Neutrophil (primary cell): Measurements from ENCODE around the gene ACOXL.
"Not testable (repeated sequence)": the region's sequence is repeated elsewhere in the genome, so short reads cannot be mapped to it uniquely, and the experiment has no call there.

Experiments used
- H3K27ac ChIP-seq: fragments of 200-600 bp; sonication (generic); 2 replicates; pipeline ENCODE4 v1.5.1; 2016; ENCODE audit warnings: mild to moderate bottlenecking, moderate library complexity
- H3K27me3 ChIP-seq: fragments of 200-600 bp; sonication (generic); 2 replicates; pipeline ENCODE4 v1.6.0; 2016; ENCODE audit warnings: mild to moderate bottlenecking
- H3K36me3 ChIP-seq: fragments of 200-600 bp; sonication (generic); 2 replicates; pipeline ENCODE4 v1.5.1; 2017
- H3K4me1 ChIP-seq, 2 experiments: fragments of 200-600 bp in 1 of 2; sonication (generic) in 1 of 2; 1 replicate in 1 of 2; 2 replicates in 1 of 2; pipeline versions ENCODE4 v1.5.1 to v1.6.1; 2013 to 2016; ENCODE audit warnings: low read depth in 1 of 2, low read length in 1 of 2, mild to moderate bottlenecking in 1 of 2, moderate library complexity in 1 of 2; ENCODE audit not compliant: control insufficient read depth in 1 of 2, insufficient read depth in 1 of 2
- H3K4me3 ChIP-seq, 2 experiments: fragments of 200-600 bp in 1 of 2; sonication (generic) in 1 of 2; 1 replicate in 1 of 2; 2 replicates in 1 of 2; pipeline ENCODE4 v1.5.1; 2013 to 2016; ENCODE audit warnings: low read depth in 1 of 2, low read length in 1 of 2, mild to moderate bottlenecking in 1 of 2, moderate library complexity in 1 of 2
- H3K9me3 ChIP-seq: fragments of 200-600 bp; sonication (generic); 2 replicates; pipeline ENCODE4 v1.5.1; 2016
- CTCF ChIP-seq: fragments of 200-600 bp; sonication (generic); IDR thresholded peaks from 2 replicates; pipeline ENCODE4 v1.5.1; 2016; ENCODE audit warnings: antibody characterized with exemption

ACOXL gene

GRCh38 chr2:110732422-110733413 is at the start of gene ACOXL:
TSS of gene ACOXL (plus strand) at chr2:110732573. CDS start at chr2:110768390, 35,817 bp downstream.
- TF ChIP-seq CTCF = no peak

GRCh38 chr2:110682872-110683271 is 49.5 kb upstream of the ACOXL start:
- Histone ChIP-seq H3K36me3 (no peaks in the 10 kb centered on the region), H3K27ac (no peak overlapping the region), H3K9me3 (no peaks in the 10 kb centered on the region), H3K4me1 (peaks cover 8 to 30% of the 10 kb centered on the region in 2 experiments), H3K27me3 (no peaks in the 10 kb centered on the region), H3K4me3 (no peak overlapping the region)
- TF ChIP-seq CTCF = no peak

More at GRCh38 chr2:110732422-110733413, at the start of gene ACOXL:
- H3K36me3 ChIP-seq = no peaks in the 10 kb centered on the region
- H3K27me3 ChIP-seq = peaks cover 88% of the 10 kb centered on the region
- H3K4me3 ChIP-seq = peak within 1 kb of the TSS; percentile 67 to 81
- peaks cover 11 to 16% of the 10 kb centered on the region in 2 experiments for H3K4me1 ChIP-seq
- no peak within 1 kb of the TSS for H3K27ac ChIP-seq
- H3K9me3 ChIP-seq = no peaks in the 10 kb centered on the region

- H3K4me1 ChIP-seq = peaks cover 16 to 31% of the 10 kb centered on the region in 2 experiments
- not testable (repeated sequence) for H3K27me3 ChIP-seq, H3K27ac ChIP-seq, H3K4me3 ChIP-seq, H3K9me3 ChIP-seq, H3K36me3 ChIP-seq
Measured at GRCh38 chr2:110687775-110688484, 44.4 kb upstream of the ACOXL start.

GRCh38 chr2:110688594-110689091 is 43.7 kb upstream of the ACOXL start:
- Histone ChIP-seq H3K4me3 (no peak overlapping the region), H3K27me3 (no peaks in the 10 kb centered on the region), H3K36me3 (no peaks in the 10 kb centered on the region), H3K27ac (no peak overlapping the region), H3K4me1 (peaks cover 16 to 31% of the 10 kb centered on the region in 2 experiments), H3K9me3 (no peaks in the 10 kb centered on the region)
- TF ChIP-seq CTCF = no peak

- Histone ChIP-seq H3K9me3 (no peaks in the 10 kb centered on the region), H3K27ac (peak overlapping the region; percentile 47), H3K27me3 (no peaks in the 10 kb centered on the region), H3K4me3 (no peak overlapping the region), H3K36me3 (no peaks in the 10 kb centered on the region), H3K4me1 (peaks cover 16 to 30% of the 10 kb centered on the region in 2 experiments)
- TF ChIP-seq CTCF = no peak
Measured at GRCh38 chr2:110690083-110690965, 42.0 kb upstream of the ACOXL start.
